Pulmonary artery endothelial cell (primary cell): ENCODE measurements around the gene RBM34. TPM values are rescaled to one million over a fixed set of nuclear protein-coding genes. Genes with fewer than 3 reads are reported as not detected.
"Not testable (repeated sequence)": the region's sequence is repeated elsewhere in the genome, so short reads cannot be mapped to it uniquely, and the experiment has no call there.

Experiments used
- DNase-seq: peaks from one replicate; pipeline ENCODE4 v3.0.0-alpha.2; 2011; ENCODE audit warnings: low read depth, low spot score
- total RNA-seq: library from RNA; depleted of rRNA; stranded (reverse); fragments of >200 nt; gene quantifications from 2 replicates; pipeline ENCODE4 v1.2.3, GENCODE V29; 2014

The RBM34 gene
- total RNA-seq, 1 donor from 2014 or later = 52.2 TPM

- DNase-seq = no peak
Observed at GRCh38 chr1:235093013-235093695, 67.9 kb downstream of the RBM34 start.

GRCh38 chr1:235092415-235092814, 68.6 kb downstream of the RBM34 start:
- not testable (repeated sequence) for DNase-seq

GRCh38 chr1:235092045-235092406, 69.0 kb downstream of the RBM34 start:
- DNase-seq = not testable (repeated sequence)

- DNase-seq = not testable (repeated sequence)
Observed at GRCh38 chr1:235091319-235092044, 69.6 kb downstream of the RBM34 start.

GRCh38 chr1:235090406-235091069, 70.5 kb downstream of the RBM34 start:
- no peak for DNase-seq

- no peak for DNase-seq
Observed at GRCh38 chr1:235088907-235089306, 72.1 kb downstream of the RBM34 start.

- DNase-seq = no peak
Observed at GRCh38 chr1:235088430-235088829, 72.6 kb downstream of the RBM34 start.

- no peak for DNase-seq
Observed at GRCh38 chr1:235087906-235088305, 73.1 kb downstream of the RBM34 start.

- DNase-seq = not testable (repeated sequence)
Observed at GRCh38 chr1:235085411-235086117, 75.5 kb downstream of the RBM34 start.

Other genes starting within 250 kb of the RBM34 start
- 83.4 and 123 TPM in 2 replicates for gene TOMM20, start 32.4 kb downstream of the RBM34 start, total RNA-seq
- 39.4 and 50.5 TPM in 2 replicates for gene ARID4B, start 166.9 kb upstream of the RBM34 start, total RNA-seq
- 28.4 and 28.7 TPM in 2 replicates for gene GGPS1, start 167.3 kb upstream of the RBM34 start, total RNA-seq
- gene TBCE, start 206.2 kb upstream of the RBM34 start, total RNA-seq = 24.5 and 29.6 TPM in 2 replicates